ENCODE data around the gene ZNF454. TPM values are rescaled to one million over a fixed set of nuclear protein-coding genes. Genes with fewer than 3 reads are reported as not detected.

ZNF454 gene
- polyA plus RNA-seq, 2 of the 4 experiments (the other 2 are of a cell fraction): not detected

DNA sequence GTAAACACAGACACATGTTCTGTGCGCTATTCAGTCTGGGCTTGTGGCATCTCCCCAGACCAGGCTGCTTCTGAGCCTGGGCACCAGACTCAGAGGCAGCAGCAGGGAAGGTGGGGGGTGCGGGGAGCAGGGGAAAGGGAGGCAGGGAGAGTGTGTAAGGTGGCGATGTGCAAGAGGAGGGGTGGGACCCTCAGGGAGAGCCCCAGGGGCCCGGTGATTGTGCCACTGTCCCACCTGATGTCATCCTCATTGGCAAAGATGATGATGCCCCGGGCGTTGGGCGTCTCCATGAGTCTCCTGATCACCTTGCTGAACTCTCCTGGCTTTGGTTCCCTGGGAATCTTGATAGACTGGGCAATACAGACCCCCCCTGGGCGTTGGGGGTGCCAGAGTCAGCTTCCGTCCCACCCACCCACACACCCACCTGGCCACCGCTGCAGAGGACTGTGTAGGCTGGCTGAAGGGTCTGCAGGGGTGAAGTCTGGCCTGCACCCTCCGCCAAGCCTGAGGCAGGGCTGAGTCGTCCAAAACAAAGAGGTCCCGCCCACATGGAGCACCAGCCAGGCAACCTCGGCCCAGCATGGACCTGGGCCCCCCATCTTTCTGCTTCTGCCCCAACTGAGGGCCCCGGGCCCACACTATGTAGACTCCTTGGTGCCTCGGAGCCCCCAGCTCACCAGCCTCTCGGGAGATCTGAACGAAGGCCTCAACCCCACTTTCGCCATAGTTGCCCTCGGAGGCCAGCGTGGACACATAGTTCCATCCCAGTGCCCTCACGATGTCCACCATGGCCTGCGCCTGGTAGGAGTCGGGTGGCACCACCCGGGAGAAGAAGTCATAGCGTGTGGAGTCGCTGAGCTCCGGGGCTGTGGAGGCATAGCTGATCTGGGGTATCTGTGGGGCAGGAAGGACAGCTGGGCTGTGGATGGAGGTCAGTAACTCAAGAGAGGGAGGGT lies 50.5 kb downstream of the ZNF454 start (continued):
- TF ChIP-seq ZSCAN20 (CRISPR knock-in tag; IDR thresholded peaks at IDR 0.05): no peak

- ATAC-seq: no peak
- 9% methylated on average over 9 of the region's 9 CpGs for WGBS (ENCODE audit: missing lambda C conversion rate)
- no peak for TF ChIP-seq MAFK (IDR thresholded peaks at IDR 0.05; ENCODE audit: partially characterized antibody)
- no peak for TF ChIP-seq FOSB (CRISPR knock-in tag; IDR thresholded peaks at IDR 0.05)
- TF ChIP-seq GATA3 (IDR thresholded peaks at IDR 0.05; ENCODE audit: borderline replicate concordance): no peak
- no peak for TF ChIP-seq CBX8 (IDR thresholded peaks at IDR 0.05)
- TF ChIP-seq CEBPB (IDR thresholded peaks at IDR 0.05): no peak
- no peak for TF ChIP-seq CHD4 (IDR thresholded peaks at IDR 0.05; ENCODE audit: borderline replicate concordance)
- TF ChIP-seq HOXB5 (CRISPR knock-in tag; IDR thresholded peaks at IDR 0.05): no peak
- TF ChIP-seq CBX2 (IDR thresholded peaks at IDR 0.05; ENCODE audit: borderline replicate concordance, low read depth): no peak
- TF ChIP-seq EP300 (IDR thresholded peaks at IDR 0.05): no peak
- TF ChIP-seq HEYL (CRISPR knock-in tag; IDR thresholded peaks at IDR 0.05): no peak
- no peak for TF ChIP-seq RCOR1 (IDR thresholded peaks at IDR 0.05; ENCODE audit: low read depth, low read length)
Measured at GRCh38 chr5:178992291-178992895, 51.4 kb downstream of the ZNF454 start.

DNA sequence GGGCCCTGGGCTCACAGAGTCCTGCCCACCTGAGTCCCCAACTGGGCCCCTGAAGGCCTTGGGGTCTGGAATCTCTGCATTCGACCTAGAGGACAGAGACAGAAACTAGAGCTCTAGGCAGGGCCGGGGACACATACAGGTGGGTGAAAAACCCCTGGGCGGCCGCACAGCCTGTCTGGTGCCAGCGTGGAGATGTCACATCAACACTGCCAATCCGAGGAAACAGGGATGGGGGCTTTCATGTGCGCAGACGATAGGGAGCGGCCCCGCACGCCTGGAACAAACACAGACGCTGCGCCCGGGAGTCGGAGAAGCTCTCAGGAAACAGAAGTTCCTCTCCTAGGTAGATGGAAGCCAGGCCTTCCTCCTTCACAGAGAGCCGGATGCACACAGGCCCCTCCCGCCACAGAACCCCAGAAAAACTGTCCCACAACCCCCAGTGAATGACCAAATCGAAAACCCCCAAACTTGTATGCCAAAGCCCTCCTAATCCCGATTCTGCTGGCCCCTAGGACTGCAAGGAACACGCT lies 52.3 kb downstream of the ZNF454 start:
- no peak overlapping the region for H3K4me3 ChIP-seq
- DNase-seq (ENCODE audit: low read depth in 1 of 2, low spot score in 1 of 2) (no peak), ATAC-seq (no peak), FAIRE-seq (no peak)
- ChIA-PET POLR2A (no interaction called here), CTCF (interaction anchor here (1.4 kb wide), 1 partner anchor 50 kb away, joined by 4 read pairs; no protein-coding TSS in a partner anchor)
- no peak for TF ChIP-seq EP300 (IDR thresholded peaks at IDR 0.05)
- no peak for TF ChIP-seq HOXB13 (CRISPR knock-in tag; IDR thresholded peaks at IDR 0.05; ENCODE audit: low read depth)
- TF ChIP-seq ZFP36 (IDR thresholded peaks at IDR 0.05; ENCODE audit: borderline replicate concordance, partially characterized antibody): no peak
- no peak for TF ChIP-seq HDAC2 (IDR thresholded peaks at IDR 0.05)
- TF ChIP-seq RAD21 (conservative IDR thresholded peaks at IDR 0.05 in 1 of 2, IDR thresholded peaks at IDR 0.05 in 1 of 2): no peak
- no peak for TF ChIP-seq ESRRA (IDR thresholded peaks at IDR 0.05; ENCODE audit: borderline replicate concordance, low read length)
- no peak for TF ChIP-seq FOSL2 (IDR thresholded peaks at IDR 0.05)
- TF ChIP-seq FOSL2 (CRISPR knock-in tag; IDR thresholded peaks at IDR 0.05): no peak
- no peak for TF ChIP-seq PHF8 (IDR thresholded peaks at IDR 0.05; ENCODE audit: borderline replicate concordance, low read depth)
- TF ChIP-seq HOXB5 (CRISPR knock-in tag; IDR thresholded peaks at IDR 0.05): no peak
- TF ChIP-seq POLR2A (IDR thresholded peaks at IDR 0.05; ENCODE audit: low read length): no peak
- TF ChIP-seq JUN (IDR thresholded peaks at IDR 0.05): no peak
- TF ChIP-seq SREBF2 (IDR thresholded peaks at IDR 0.05): no peak
- no peak for TF ChIP-seq BHLHE40 (IDR thresholded peaks at IDR 0.05; ENCODE audit: low read depth, low read length)
- WGBS (ENCODE audit: missing lambda C conversion rate): 42% methylated on average over 18 of the region's 20 CpGs
- no peaks in the 10 kb centered on the region for H3K4me1 ChIP-seq
- H3K27ac ChIP-seq: no peak overlapping the region
- H3K4me2 ChIP-seq: no peak overlapping the region
- peaks cover 15% of the 10 kb centered on the region; the same call in 2 of the 3 replicates for H3K9me3 ChIP-seq

More at GRCh38 chr5:178992291-178992895, 51.4 kb downstream of the ZNF454 start:
- H3K4me1 ChIP-seq: no peaks in the 10 kb centered on the region
- H3K9me3 ChIP-seq: peaks cover 12% of the 10 kb centered on the region
- ChIA-PET POLR2A (no interaction called here), CTCF (interaction anchor here (1.4 kb wide), 1 partner anchor 49 kb away, joined by 4 read pairs; no protein-coding TSS in a partner anchor)
- DNase-seq (ENCODE audit: low read depth in 1 of 2, low spot score in 1 of 2) (no peak), FAIRE-seq (no peak)
- no peak overlapping the region for H3K4me3 ChIP-seq
- H3K4me2 ChIP-seq: no peak overlapping the region
- H3K27ac ChIP-seq: no peak overlapping the region

All from A549 (cell line).